Uterus (tissue), 4 donors: ENCODE measurements around the gene GPR89A. TPM values are rescaled to one million over a fixed set of nuclear protein-coding genes. Genes with fewer than 3 reads are reported as not detected.

Experiments
- DNase-seq, 2 donors: peaks; one replicate each; pipeline ENCODE4 v3.0.0-alpha.2; 2019 to 2020
- H3K27ac ChIP-seq, 2 donors: fragments of 200-600 bp; sonication (generic); 1 replicate in 1 of 2; 2 replicates in 1 of 2; pipeline ENCODE4 v1.5.1; 2016 to 2018
- H3K27me3 ChIP-seq, 2 donors: fragments of 200-600 bp; sonication (generic); one replicate each; pipeline ENCODE4 v1.5.1; 2018 to 2019; ENCODE audit warnings: control low read depth in 1 of 2
- H3K36me3 ChIP-seq, 2 donors: fragments of 200-600 bp; sonication (generic); one replicate each; pipeline ENCODE4 v1.5.1; 2019; ENCODE audit warnings: control low read depth in 1 of 2
- H3K4me1 ChIP-seq, 2 donors: fragments of 200-600 bp; sonication (generic); one replicate each; pipeline ENCODE4 v1.5.1; 2018 to 2019; ENCODE audit warnings: control low read depth in 1 of 2
- H3K4me3 ChIP-seq, 2 donors: fragments of 200-600 bp; sonication (generic); 1 replicate in 1 of 2; 2 replicates in 1 of 2; pipeline ENCODE4 v1.5.1; 2018 to 2019; ENCODE audit warnings: mild to moderate bottlenecking in 1 of 2
- H3K9me3 ChIP-seq, 2 donors: fragments of 200-600 bp; sonication (generic); one replicate each; pipeline ENCODE4 v1.5.1; 2019; ENCODE audit warnings: control low read depth in 1 of 2
- CTCF ChIP-seq, 4 experiments: fragments of 200-600 bp in 2 of 4; fragments of 450-650 bp in 2 of 4; sonication (generic) in 2 of 4; IDR thresholded peaks; one replicate each; pipeline ENCODE4 v1.5.1; 2016 to 2019; ENCODE audit warnings: antibody characterized with exemption in 4 of 4, mild to moderate bottlenecking in 2 of 4, moderate library complexity in 1 of 4
- POLR2A ChIP-seq, 2 donors: fragments of 450-650 bp; IDR thresholded peaks; one replicate each; pipeline ENCODE4 v1.6.1; 2016; ENCODE audit warnings: antibody characterized with exemption in 2 of 2, mild to moderate bottlenecking in 1 of 2, moderate library complexity in 1 of 2
- intact Hi-C: fragments of 100-400 bp; cut with DNase I; formaldehyde crosslinking; loops from one replicate; pipeline ENCODE4 v1.15.1; 2023; ENCODE audit warnings: low total_unique reads
- total RNA-seq, 4 donors: library from RNA; depleted of rRNA in 3 of 4; stranded (reverse); fragments of >200 nt in 3 of 4; gene quantifications; one replicate each; pipeline versions ENCODE4 v1.1.0 to v1.2.4, GENCODE V29; 2014 to 2023
- donor health status: DM: yes; HTN: yes; CAD: no.

The GPR89A gene
- total RNA-seq, 4 donors from 2014 or later = 19.0 to 71.8 (median 31.9) TPM

GRCh38 chr1:145705622-145706021 is 97.8 kb downstream of the GPR89A start:
- no peak for DNase-seq
- no peak overlapping the region for H3K27ac ChIP-seq
- H3K4me1 ChIP-seq = no peaks in the 10 kb centered on the region
- no peaks in the 10 kb centered on the region for H3K27me3 ChIP-seq
- no peak overlapping the region for H3K4me3 ChIP-seq
- TF ChIP-seq POLR2A (IDR thresholded peaks at IDR 0.05) = no peak
- TF ChIP-seq CTCF (IDR thresholded peaks at IDR 0.05) = no peak
- intact Hi-C loops = no loop called here
- no peaks in the 10 kb centered on the region for H3K36me3 ChIP-seq
- H3K9me3 ChIP-seq = no peaks in the 10 kb centered on the region

GRCh38 chr1:145706086-145706664 is 98.4 kb downstream of the GPR89A start:
- Histone ChIP-seq H3K9me3 (no peaks in the 10 kb centered on the region), H3K4me1 (no peaks in the 10 kb centered on the region), H3K36me3 (no peaks in the 10 kb centered on the region), H3K27ac (no peak overlapping the region), H3K27me3 (no peaks in the 10 kb centered on the region), H3K4me3 (no peak overlapping the region)
- no peak for DNase-seq
- intact Hi-C loops = no loop called here
- TF ChIP-seq CTCF (IDR thresholded peaks at IDR 0.05) (no peak), POLR2A (IDR thresholded peaks at IDR 0.05) (no peak)

GRCh38 chr1:145707183-145707867 is 99.5 kb downstream of the GPR89A start, which contains the start of gene PDZK1:
Gene PDZK1, minus strand, starts transcription at chr1:145707368. Its CDS starts 19,347 bp downstream, at chr1:145688021.
- no peaks in the 10 kb centered on the region for H3K4me1 ChIP-seq
- no peak for TF ChIP-seq POLR2A (IDR thresholded peaks at IDR 0.05)
- TF ChIP-seq CTCF (IDR thresholded peaks at IDR 0.05) = no peak
- intact Hi-C loops = no loop called here
- no peak for DNase-seq
- H3K36me3 ChIP-seq = no peaks in the 10 kb centered on the region
- H3K27me3 ChIP-seq = no peaks in the 10 kb centered on the region
- no peaks in the 10 kb centered on the region for H3K9me3 ChIP-seq
- no peak within 1 kb of the TSS for H3K4me3 ChIP-seq
- H3K27ac ChIP-seq = no peak within 1 kb of the TSS

GRCh38 chr1:145708063-145708462 is 100.3 kb downstream of the GPR89A start:
- intact Hi-C loops = no loop called here
- H3K27me3 ChIP-seq = no peaks in the 10 kb centered on the region
- H3K9me3 ChIP-seq = no peaks in the 10 kb centered on the region
- no peak for DNase-seq
- no peak for TF ChIP-seq POLR2A (IDR thresholded peaks at IDR 0.05)
- TF ChIP-seq CTCF (IDR thresholded peaks at IDR 0.05) = no peak
- no peaks in the 10 kb centered on the region for H3K36me3 ChIP-seq
- no peak overlapping the region for H3K4me3 ChIP-seq
- H3K4me1 ChIP-seq = no peaks in the 10 kb centered on the region
- H3K27ac ChIP-seq = no peak overlapping the region

GRCh38 chr1:145710291-145711027 is 102.7 kb downstream of the GPR89A start:
- intact Hi-C loops = no loop called here
- no peak for DNase-seq
- H3K27me3 ChIP-seq = no peaks in the 10 kb centered on the region
- no peak overlapping the region for H3K27ac ChIP-seq
- no peak overlapping the region for H3K4me3 ChIP-seq
- TF ChIP-seq CTCF (IDR thresholded peaks at IDR 0.05) = no peak
- TF ChIP-seq POLR2A (IDR thresholded peaks at IDR 0.05) = no peak
- no peaks in the 10 kb centered on the region for H3K36me3 ChIP-seq
- H3K9me3 ChIP-seq = no peaks in the 10 kb centered on the region
- no peaks in the 10 kb centered on the region for H3K4me1 ChIP-seq
